Upper lobe of left lung (tissue), 6 donors: ENCODE measurements around the gene GABBR2. TPM values are rescaled to one million over a fixed set of nuclear protein-coding genes. Genes with fewer than 3 reads are reported as not detected.

Experiments used
- ATAC-seq, 2 donors: fragments of 200-7000 bp; cut with Tn5 transposase; one replicate each; pipeline ENCODE4 v1.9.1; 2022; ENCODE audit warnings: mild to moderate bottlenecking in 2 of 2, moderate library complexity in 2 of 2; ENCODE audit not compliant: low FRiP score in 2 of 2
- DNase-seq, 2 donors: peaks; one replicate each; pipeline ENCODE4 v3.0.0-alpha.2; 2019 to 2020
- H3K27ac ChIP-seq, 4 donors: fragments of 200-600 bp; sonication (generic); one replicate each; pipeline ENCODE4 v1.5.1; 2016 to 2019
- H3K27me3 ChIP-seq, 4 donors: fragments of 200-600 bp; sonication (generic); one replicate each; pipeline ENCODE4 v1.5.1; 2017 to 2019
- H3K36me3 ChIP-seq, 4 donors: fragments of 200-600 bp; sonication (generic); one replicate each; pipeline ENCODE4 v1.5.1; 2016 to 2019
- H3K4me1 ChIP-seq, 4 donors: fragments of 200-600 bp; sonication (generic); one replicate each; pipeline ENCODE4 v1.5.1; 2018 to 2019
- H3K4me3 ChIP-seq, 4 donors: fragments of 200-600 bp; sonication (generic); one replicate each; pipeline ENCODE4 v1.5.1; 2017 to 2019; ENCODE audit warnings: mild to moderate bottlenecking in 2 of 4, moderate library complexity in 1 of 4
- H3K9me3 ChIP-seq, 4 donors: fragments of 200-600 bp; sonication (generic); one replicate each; pipeline ENCODE4 v1.5.1; 2018 to 2019
- EP300 ChIP-seq, 4 donors: sonication (generic); formaldehyde crosslinking; IDR thresholded peaks; one replicate each; pipeline ENCODE4 v1.5.1; 2017; ENCODE audit warnings: antibody characterized with exemption in 4 of 4, control low read depth in 2 of 4
- POLR2A ChIP-seq, 4 donors: fragments of 450-650 bp; IDR thresholded peaks; one replicate each; pipeline ENCODE4 v1.5.1; 2016 to 2017; ENCODE audit warnings: antibody characterized with exemption in 4 of 4, mild to moderate bottlenecking in 2 of 4
- POLR2AphosphoS5 ChIP-seq, 2 donors: sonication (generic); formaldehyde crosslinking; IDR thresholded peaks; one replicate each; pipeline ENCODE4 v1.5.1; 2017; ENCODE audit warnings: antibody characterized with exemption in 2 of 2
- WGBS, 2 donors: methylation state at CpG; one replicate each; pipeline ENCODE4 v1.1.5; 2017 to 2018; 5-methylcytosine and 5-hydroxymethylcytosine counted together
- total RNA-seq, 6 donors: library from RNA; depleted of rRNA in 4 of 6; stranded (reverse); fragments of >200 nt in 4 of 6; gene quantifications; one replicate each; pipeline versions ENCODE4 v1.1.0 to v1.2.1, GENCODE V29; 2016 to 2021
- TF ChIP-seq, protein P1 (sequence below), 6 experiments: fragments of 450-650 bp in 4 of 6; fragments of 200-600 bp in 2 of 6; sonication (generic) in 2 of 6; IDR thresholded peaks; one replicate each; pipeline ENCODE4 v1.5.1; 2016 to 2019; ENCODE audit warnings: antibody characterized with exemption in 6 of 6
- donor health status: DM: no; HTN: no; CAD: no; lungs with moderate emphysema.
- donor health status: DM: no; HTN: yes; CAD: no; lungs with severe emphysema.

The GABBR2 gene
- total RNA-seq, 6 donors from 2014 or later = 0.15 to 1.00 (median 0.81) TPM; not detected in 1

DNA sequence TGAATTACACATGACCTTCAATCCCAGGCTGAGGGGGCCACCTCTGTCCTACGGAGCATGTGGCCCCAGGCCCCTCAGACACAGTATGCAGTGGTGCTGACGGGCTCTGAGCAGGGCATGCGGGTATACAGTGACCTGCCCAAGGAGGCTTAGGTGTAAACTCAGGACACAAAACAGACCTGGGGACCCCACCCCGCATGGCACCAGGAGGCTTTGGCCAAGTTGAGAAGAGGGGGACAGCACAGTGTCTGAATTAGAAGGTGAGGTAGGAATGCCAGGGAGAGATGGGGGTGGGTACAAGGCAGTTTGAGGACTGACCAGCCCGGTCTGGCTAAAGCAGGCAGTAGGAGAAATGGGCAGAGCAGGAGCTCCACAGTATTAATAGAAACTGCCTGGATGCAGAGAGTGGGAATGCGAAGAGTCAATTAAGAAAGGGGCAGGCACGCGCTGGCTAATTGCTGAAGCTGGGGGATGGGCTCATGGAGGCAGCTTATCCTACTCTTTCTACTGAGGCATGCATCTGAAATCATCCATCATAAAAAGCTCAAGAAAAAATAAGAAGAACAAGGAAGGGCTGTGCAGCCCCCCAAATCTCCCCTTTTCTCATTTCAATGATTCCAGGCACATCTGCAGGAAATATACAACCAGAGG is 109.0 kb downstream of the GABBR2 start:
- no peaks in the 10 kb centered on the region for H3K4me1 ChIP-seq
- WGBS, 2 donors = 73 to 91% methylated on average over 7 to 8 of the region's 8 CpGs
- no peak for DNase-seq
- TF ChIP-seq POLR2AphosphoS5 (IDR thresholded peaks at IDR 0.05) (no peak), POLR2A (IDR thresholded peaks at IDR 0.05) (no peak), EP300 (IDR thresholded peaks at IDR 0.05) (no peak)
- TF ChIP-seq, protein P1, sequence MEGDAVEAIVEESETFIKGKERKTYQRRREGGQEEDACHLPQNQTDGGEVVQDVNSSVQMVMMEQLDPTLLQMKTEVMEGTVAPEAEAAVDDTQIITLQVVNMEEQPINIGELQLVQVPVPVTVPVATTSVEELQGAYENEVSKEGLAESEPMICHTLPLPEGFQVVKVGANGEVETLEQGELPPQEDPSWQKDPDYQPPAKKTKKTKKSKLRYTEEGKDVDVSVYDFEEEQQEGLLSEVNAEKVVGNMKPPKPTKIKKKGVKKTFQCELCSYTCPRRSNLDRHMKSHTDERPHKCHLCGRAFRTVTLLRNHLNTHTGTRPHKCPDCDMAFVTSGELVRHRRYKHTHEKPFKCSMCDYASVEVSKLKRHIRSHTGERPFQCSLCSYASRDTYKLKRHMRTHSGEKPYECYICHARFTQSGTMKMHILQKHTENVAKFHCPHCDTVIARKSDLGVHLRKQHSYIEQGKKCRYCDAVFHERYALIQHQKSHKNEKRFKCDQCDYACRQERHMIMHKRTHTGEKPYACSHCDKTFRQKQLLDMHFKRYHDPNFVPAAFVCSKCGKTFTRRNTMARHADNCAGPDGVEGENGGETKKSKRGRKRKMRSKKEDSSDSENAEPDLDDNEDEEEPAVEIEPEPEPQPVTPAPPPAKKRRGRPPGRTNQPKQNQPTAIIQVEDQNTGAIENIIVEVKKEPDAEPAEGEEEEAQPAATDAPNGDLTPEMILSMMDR (IDR thresholded peaks at IDR 0.05) = no peak
- no peak overlapping the region for H3K27ac ChIP-seq
- H3K4me3 ChIP-seq = no peak overlapping the region
- H3K36me3 ChIP-seq = no peaks in the 10 kb centered on the region
- no peaks in the 10 kb centered on the region for H3K9me3 ChIP-seq
- H3K27me3 ChIP-seq = no peaks in the 10 kb centered on the region
- ATAC-seq = no peak

DNA sequence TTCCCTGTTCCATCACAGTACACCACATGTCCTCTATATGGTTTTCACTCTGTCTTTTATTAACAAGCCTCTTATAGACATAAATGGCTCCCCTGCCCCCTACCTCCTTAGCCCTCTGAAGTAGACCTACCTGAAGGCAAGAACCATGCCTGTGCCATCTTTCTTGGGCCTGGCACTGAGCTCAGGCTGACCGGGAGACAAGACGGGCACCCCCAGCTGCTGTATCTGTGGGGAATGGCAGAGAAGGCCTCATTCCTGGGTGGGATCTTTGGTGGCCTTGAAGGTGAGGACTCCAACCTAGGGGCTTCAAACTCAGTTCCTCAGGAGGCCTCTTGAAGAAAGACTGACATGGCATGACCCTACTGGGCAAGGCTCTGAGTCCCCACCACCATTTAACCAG is 109.9 kb downstream of the GABBR2 start:
- 95 to 100% methylated on average over 1 to 2 of the region's 2 CpGs for WGBS, 2 donors
- Histone ChIP-seq H3K27me3 (no peaks in the 10 kb centered on the region), H3K27ac (no peak overlapping the region), H3K36me3 (no peaks in the 10 kb centered on the region), H3K4me1 (no peaks in the 10 kb centered on the region), H3K9me3 (no peaks in the 10 kb centered on the region), H3K4me3 (no peak overlapping the region)
- DNase-seq (no peak), ATAC-seq (no peak)
- no peak for TF ChIP-seq POLR2A (IDR thresholded peaks at IDR 0.05)

DNA sequence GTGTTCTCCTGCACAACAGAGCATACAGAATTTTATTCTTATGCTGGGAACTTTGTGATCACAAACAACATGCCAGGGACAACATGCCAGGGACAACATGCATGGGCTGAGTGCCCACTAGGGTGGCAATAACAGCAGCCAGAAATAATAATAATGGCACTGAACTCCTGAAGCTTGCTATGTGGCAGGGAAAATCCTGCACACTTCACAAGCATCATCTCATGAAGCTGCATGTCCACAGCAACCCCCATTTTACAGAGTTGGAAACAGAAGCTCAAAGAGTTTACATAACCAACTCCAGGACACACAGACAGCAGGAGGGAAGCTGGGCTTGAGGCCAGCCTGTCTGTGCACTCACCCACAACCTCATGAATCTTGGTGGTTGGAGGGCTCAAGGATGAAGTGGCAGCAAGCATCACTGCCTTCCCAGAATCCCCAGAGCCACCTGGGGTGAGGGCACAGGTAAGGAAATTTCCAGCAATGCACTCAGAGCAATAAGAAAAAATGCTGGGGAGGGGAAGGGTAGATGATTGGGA is 111.4 kb downstream of the GABBR2 start:
- no peak for DNase-seq
- no peak overlapping the region for H3K4me3 ChIP-seq
- no peaks in the 10 kb centered on the region for H3K4me1 ChIP-seq
- H3K27me3 ChIP-seq = no peaks in the 10 kb centered on the region
- no peaks in the 10 kb centered on the region for H3K36me3 ChIP-seq
- no peak for ATAC-seq
- no peak overlapping the region for H3K27ac ChIP-seq
- no peaks in the 10 kb centered on the region for H3K9me3 ChIP-seq
- TF ChIP-seq EP300 (IDR thresholded peaks at IDR 0.05) = no peak
- no peak for TF ChIP-seq POLR2AphosphoS5 (IDR thresholded peaks at IDR 0.05)
- TF ChIP-seq, protein P1 (IDR thresholded peaks at IDR 0.05) = no peak
- TF ChIP-seq POLR2A (IDR thresholded peaks at IDR 0.05) = no peak

DNA sequence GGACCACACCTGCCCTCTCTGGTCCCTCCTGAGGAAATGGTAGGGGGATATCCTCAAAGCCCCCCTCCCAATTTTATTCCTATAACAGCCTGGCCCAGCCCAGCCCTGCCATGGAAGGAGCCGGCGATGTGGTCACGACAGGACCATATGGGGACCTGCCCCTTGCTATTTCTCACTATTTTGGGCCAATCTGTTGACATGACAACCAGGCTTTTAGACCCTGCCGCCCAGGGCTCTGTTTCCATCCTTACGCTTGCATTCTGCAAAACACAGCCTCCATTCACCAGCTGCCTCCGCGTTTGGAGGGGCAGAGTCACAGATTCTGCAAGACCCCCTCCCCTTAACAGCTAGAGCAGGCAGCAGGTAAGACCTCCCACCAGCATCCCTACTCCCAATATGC is 112.2 kb downstream of the GABBR2 start:
- no peaks in the 10 kb centered on the region for H3K36me3 ChIP-seq
- ATAC-seq (no peak), DNase-seq (no peak)
- no peaks in the 10 kb centered on the region for H3K9me3 ChIP-seq
- TF ChIP-seq EP300 (IDR thresholded peaks at IDR 0.05) (no peak), POLR2A (IDR thresholded peaks at IDR 0.05) (no peak), POLR2AphosphoS5 (IDR thresholded peaks at IDR 0.05) (no peak)
- TF ChIP-seq, protein P1 (IDR thresholded peaks at IDR 0.05) = no peak
- no peaks in the 10 kb centered on the region for H3K4me1 ChIP-seq
- H3K27me3 ChIP-seq = no peaks in the 10 kb centered on the region
- no peak overlapping the region for H3K4me3 ChIP-seq
- no peak overlapping the region for H3K27ac ChIP-seq
- 81 to 82% methylated on average over 7 of the region's 7 CpGs for WGBS, 2 donors

DNA sequence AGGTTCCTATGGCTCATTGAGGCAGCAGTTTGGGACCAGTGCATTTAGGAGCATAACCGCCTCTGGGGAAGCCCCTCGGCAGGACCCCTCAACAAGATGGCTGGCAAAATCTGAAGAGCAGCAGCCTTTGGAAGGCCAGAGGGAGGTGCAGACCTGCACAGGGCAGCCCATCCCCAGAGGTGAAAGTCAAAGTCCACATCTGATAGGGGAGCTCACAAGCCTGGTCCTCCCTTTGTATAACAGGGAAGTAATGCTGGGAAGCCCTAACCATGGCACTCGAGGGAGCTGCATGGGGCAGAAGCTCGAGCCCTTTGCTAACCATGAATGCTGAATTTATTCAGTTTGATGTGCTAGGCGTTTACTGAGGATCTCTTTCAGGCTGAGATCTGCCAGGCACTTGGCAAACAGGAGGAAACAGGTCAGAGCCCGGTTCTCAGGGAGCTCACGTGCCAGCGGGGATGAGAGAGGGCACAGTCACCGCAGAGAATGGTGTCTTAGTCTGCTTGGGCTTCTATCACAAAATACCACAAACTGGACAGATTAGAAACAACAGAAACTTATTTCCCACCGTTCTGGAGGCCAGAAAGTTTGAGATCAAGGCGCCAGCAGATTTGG is 114.1 kb downstream of the GABBR2 start:
- Histone ChIP-seq H3K4me1 (no peaks in the 10 kb centered on the region), H3K27me3 (no peaks in the 10 kb centered on the region), H3K4me3 (no peak overlapping the region), H3K27ac (no peak overlapping the region), H3K36me3 (no peaks in the 10 kb centered on the region), H3K9me3 (no peaks in the 10 kb centered on the region)
- ATAC-seq (no peak), DNase-seq (no peak)
- WGBS, 2 donors = 80 to 82% methylated on average over 9 to 11 of the region's 11 CpGs
- TF ChIP-seq, protein P1 (IDR thresholded peaks at IDR 0.05) = no peak
- TF ChIP-seq POLR2A (IDR thresholded peaks at IDR 0.05) = no peak
- TF ChIP-seq EP300 (IDR thresholded peaks at IDR 0.05) = no peak
- TF ChIP-seq POLR2AphosphoS5 (IDR thresholded peaks at IDR 0.05) = no peak
